ENCODE measurements around the gene TRIL. TPM values are rescaled to one million over a fixed set of nuclear protein-coding genes. Genes with fewer than 3 reads are reported as not detected.

TRIL gene
- total and polyA plus RNA-seq, 2 of the 13 experiments (the other 11 are each of a cell fraction or from before 2014, with no cell fraction given): 0.18 to 0.40 TPM

DNA sequence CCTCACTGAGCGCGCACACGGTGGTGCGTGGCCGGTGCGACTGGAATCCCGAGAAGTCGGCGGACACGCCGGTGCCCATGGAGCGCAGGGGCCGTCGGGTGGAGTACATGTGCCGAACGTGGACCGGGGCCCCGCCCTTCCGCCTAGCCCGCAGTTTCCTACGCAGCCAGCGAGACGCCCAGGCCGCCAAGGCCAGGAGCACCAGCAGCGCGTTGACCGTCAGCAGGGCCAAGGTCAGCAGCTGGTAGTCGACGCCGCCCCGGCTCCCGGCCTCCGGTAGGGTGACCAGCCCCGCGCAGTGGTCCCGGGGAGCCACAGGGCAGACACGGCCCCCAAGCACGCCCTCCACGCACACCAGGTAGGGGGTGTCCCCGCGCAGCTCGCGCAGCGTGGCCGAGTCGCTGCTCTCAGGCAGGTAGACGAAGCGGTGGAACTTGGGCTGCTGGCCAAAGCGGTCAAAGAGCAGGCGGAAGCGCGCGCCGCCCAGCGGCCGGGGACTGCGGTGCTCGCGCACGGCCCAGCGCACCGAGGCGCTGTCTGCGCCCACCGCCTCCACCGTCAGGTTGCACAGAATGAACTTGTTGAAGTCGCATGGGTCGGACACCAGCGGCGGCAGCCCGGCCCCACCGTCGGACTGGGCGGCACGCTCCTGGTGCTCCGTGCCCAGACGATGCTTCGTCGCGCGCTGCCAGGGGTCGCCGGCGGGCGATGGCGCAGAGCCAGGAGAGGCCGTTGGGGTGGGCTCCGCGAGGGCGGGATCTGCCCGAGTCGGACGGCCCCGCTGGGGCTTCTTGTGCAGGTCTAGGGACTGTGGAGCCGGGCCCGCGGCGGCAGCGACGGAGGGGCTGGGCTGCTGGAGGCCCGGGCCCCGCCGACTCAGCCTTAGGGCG lies 2.2 kb downstream of the TRIL start (continued):
- TF ChIP-seq ZMAT3 (CRISPR knock-in tag; conservative IDR thresholded peaks at IDR 0.05): peak; percentile 99
- TF ChIP-seq ZNF558 (CRISPR knock-in tag; IDR thresholded peaks at IDR 0.05; ENCODE audit: borderline replicate concordance): no peak; the same call in 1 of the 2 replicates
- TF ChIP-seq, protein P1, sequence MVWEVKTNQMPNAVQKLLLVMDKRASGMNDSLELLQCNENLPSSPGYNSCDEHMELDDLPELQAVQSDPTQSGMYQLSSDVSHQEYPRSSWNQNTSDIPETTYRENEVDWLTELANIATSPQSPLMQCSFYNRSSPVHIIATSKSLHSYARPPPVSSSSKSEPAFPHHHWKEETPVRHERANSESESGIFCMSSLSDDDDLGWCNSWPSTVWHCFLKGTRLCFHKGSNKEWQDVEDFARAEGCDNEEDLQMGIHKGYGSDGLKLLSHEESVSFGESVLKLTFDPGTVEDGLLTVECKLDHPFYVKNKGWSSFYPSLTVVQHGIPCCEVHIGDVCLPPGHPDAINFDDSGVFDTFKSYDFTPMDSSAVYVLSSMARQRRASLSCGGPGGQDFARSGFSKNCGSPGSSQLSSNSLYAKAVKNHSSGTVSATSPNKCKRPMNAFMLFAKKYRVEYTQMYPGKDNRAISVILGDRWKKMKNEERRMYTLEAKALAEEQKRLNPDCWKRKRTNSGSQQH (CRISPR knock-in tag; IDR thresholded peaks at IDR 0.05; ENCODE audit: low read depth): peak; percentile 67; the same call in 1 of the 2 replicates
- peak; percentile 67 for TF ChIP-seq ARNTL (CRISPR knock-in tag; IDR thresholded peaks at IDR 0.05)
- peak; percentile 54; the same call in 1 of the 2 replicates for TF ChIP-seq MIXL1 (CRISPR knock-in tag; IDR thresholded peaks at IDR 0.05)
- TF ChIP-seq, protein P2, sequence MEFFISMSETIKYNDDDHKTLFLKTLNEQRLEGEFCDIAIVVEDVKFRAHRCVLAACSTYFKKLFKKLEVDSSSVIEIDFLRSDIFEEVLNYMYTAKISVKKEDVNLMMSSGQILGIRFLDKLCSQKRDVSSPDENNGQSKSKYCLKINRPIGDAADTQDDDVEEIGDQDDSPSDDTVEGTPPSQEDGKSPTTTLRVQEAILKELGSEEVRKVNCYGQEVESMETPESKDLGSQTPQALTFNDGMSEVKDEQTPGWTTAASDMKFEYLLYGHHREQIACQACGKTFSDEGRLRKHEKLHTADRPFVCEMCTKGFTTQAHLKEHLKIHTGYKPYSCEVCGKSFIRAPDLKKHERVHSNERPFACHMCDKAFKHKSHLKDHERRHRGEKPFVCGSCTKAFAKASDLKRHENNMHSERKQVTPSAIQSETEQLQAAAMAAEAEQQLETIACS (CRISPR knock-in tag; IDR thresholded peaks at IDR 0.05): peak; percentile 79
- TF ChIP-seq ZFP1 (CRISPR knock-in tag; IDR thresholded peaks at IDR 0.05): no peak
- TF ChIP-seq RORA (CRISPR knock-in tag; IDR thresholded peaks at IDR 0.05): no peak
- peak; percentile 19 for TF ChIP-seq JARID2 (CRISPR knock-in tag; IDR thresholded peaks at IDR 0.05; ENCODE audit: insufficient replicate concordance)
- peak; percentile 50 for TF ChIP-seq TEAD3 (CRISPR knock-in tag; optimal IDR thresholded peaks at IDR 0.05; ENCODE audit: borderline replicate concordance)
- TF ChIP-seq ZNF282 (IDR thresholded peaks at IDR 0.05; ENCODE audit: partially characterized antibody): no peak
- TF ChIP-seq, protein P3, sequence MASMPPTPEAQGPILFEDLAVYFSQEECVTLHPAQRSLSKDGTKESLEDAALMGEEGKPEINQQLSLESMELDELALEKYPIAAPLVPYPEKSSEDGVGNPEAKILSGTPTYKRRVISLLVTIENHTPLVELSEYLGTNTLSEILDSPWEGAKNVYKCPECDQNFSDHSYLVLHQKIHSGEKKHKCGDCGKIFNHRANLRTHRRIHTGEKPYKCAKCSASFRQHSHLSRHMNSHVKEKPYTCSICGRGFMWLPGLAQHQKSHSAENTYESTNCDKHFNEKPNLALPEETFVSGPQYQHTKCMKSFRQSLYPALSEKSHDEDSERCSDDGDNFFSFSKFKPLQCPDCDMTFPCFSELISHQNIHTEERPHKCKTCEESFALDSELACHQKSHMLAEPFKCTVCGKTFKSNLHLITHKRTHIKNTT (CRISPR knock-in tag; IDR thresholded peaks at IDR 0.05): no peak
- TF ChIP-seq, protein P4, sequence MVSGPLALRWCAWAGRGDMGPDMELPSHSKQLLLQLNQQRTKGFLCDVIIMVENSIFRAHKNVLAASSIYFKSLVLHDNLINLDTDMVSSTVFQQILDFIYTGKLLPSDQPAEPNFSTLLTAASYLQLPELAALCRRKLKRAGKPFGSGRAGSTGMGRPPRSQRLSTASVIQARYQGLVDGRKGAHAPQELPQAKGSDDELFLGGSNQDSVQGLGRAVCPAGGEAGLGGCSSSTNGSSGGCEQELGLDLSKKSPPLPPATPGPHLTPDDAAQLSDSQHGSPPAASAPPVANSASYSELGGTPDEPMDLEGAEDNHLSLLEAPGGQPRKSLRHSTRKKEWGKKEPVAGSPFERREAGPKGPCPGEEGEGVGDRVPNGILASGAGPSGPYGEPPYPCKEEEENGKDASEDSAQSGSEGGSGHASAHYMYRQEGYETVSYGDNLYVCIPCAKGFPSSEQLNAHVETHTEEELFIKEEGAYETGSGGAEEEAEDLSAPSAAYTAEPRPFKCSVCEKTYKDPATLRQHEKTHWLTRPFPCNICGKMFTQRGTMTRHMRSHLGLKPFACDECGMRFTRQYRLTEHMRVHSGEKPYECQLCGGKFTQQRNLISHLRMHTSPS (CRISPR knock-in tag; IDR thresholded peaks at IDR 0.05; ENCODE audit: low read depth): peak; percentile 53; the same call in 1 of the 2 replicates
- TF ChIP-seq REL (CRISPR knock-in tag; conservative IDR thresholded peaks at IDR 0.05): peak; percentile 98
- TF ChIP-seq, protein P5, sequence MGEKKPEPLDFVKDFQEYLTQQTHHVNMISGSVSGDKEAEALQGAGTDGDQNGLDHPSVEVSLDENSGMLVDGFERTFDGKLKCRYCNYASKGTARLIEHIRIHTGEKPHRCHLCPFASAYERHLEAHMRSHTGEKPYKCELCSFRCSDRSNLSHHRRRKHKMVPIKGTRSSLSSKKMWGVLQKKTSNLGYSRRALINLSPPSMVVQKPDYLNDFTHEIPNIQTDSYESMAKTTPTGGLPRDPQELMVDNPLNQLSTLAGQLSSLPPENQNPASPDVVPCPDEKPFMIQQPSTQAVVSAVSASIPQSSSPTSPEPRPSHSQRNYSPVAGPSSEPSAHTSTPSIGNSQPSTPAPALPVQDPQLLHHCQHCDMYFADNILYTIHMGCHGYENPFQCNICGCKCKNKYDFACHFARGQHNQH (CRISPR knock-in tag; IDR thresholded peaks at IDR 0.05): 0 out of 2 replicates have a peak, but pooled peaks have one; percentile 73
- TF ChIP-seq ZNF350 (CRISPR knock-in tag; IDR thresholded peaks at IDR 0.05; ENCODE audit: borderline replicate concordance, low read depth): peak; percentile 80
- TF ChIP-seq ZNF251 (CRISPR knock-in tag; IDR thresholded peaks at IDR 0.05): no peak
- peak; percentile 99 for TF ChIP-seq ZNF703 (CRISPR knock-in tag; IDR thresholded peaks at IDR 0.05; ENCODE audit: borderline replicate concordance)
- TF ChIP-seq DNMT3B (CRISPR knock-in tag; conservative IDR thresholded peaks at IDR 0.05): 0 out of 2 replicates have a peak, but pooled peaks have one; percentile 27
- TF ChIP-seq SNRNP70 (IDR thresholded peaks at IDR 0.05; ENCODE audit: low read depth, low read length): no peak
- TF ChIP-seq, protein P6, sequence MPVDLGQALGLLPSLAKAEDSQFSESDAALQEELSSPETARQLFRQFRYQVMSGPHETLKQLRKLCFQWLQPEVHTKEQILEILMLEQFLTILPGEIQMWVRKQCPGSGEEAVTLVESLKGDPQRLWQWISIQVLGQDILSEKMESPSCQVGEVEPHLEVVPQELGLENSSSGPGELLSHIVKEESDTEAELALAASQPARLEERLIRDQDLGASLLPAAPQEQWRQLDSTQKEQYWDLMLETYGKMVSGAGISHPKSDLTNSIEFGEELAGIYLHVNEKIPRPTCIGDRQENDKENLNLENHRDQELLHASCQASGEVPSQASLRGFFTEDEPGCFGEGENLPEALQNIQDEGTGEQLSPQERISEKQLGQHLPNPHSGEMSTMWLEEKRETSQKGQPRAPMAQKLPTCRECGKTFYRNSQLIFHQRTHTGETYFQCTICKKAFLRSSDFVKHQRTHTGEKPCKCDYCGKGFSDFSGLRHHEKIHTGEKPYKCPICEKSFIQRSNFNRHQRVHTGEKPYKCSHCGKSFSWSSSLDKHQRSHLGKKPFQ (CRISPR knock-in tag; IDR thresholded peaks at IDR 0.05; ENCODE audit: insufficient replicate concordance): peak; percentile 67

Measured in HepG2 (cell line).